Measurements from ENCODE around the gene LIX1. TPM values are rescaled to one million over a fixed set of nuclear protein-coding genes. Genes with fewer than 3 reads are reported as not detected.

LIX1 gene
- total RNA-seq, 1 donor from 2014 or later = not detected

- DNase-seq = no peak
- no peaks in the 10 kb centered on the region for H3K9me3 Mint-ChIP-seq
- intact Hi-C loops (cut with micrococcal nuclease) = loop anchor here (5.0 kb wide), 1 partner anchor 60 kb away; no protein-coding TSS in a partner anchor
- H3K4me3 Mint-ChIP-seq = no peak overlapping the region
- H3K27me3 Mint-ChIP-seq = no peaks in the 10 kb centered on the region
- no peaks in the 10 kb centered on the region for H3K36me3 Mint-ChIP-seq (ENCODE audit: low read depth)
- H3K27ac Mint-ChIP-seq = no peak overlapping the region
- ChIA-PET POLR2A (no interaction called here), CTCF (no interaction called here)
- TF ChIP-seq, protein P1, sequence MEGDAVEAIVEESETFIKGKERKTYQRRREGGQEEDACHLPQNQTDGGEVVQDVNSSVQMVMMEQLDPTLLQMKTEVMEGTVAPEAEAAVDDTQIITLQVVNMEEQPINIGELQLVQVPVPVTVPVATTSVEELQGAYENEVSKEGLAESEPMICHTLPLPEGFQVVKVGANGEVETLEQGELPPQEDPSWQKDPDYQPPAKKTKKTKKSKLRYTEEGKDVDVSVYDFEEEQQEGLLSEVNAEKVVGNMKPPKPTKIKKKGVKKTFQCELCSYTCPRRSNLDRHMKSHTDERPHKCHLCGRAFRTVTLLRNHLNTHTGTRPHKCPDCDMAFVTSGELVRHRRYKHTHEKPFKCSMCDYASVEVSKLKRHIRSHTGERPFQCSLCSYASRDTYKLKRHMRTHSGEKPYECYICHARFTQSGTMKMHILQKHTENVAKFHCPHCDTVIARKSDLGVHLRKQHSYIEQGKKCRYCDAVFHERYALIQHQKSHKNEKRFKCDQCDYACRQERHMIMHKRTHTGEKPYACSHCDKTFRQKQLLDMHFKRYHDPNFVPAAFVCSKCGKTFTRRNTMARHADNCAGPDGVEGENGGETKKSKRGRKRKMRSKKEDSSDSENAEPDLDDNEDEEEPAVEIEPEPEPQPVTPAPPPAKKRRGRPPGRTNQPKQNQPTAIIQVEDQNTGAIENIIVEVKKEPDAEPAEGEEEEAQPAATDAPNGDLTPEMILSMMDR (IDR thresholded peaks at IDR 0.05) = no peak
- H3K4me1 Mint-ChIP-seq = peaks cover 7% of the 10 kb centered on the region
- no peak for ATAC-seq (ENCODE audit: low read depth)
These were observed 45.6 kb downstream of the LIX1 start for GRCh38 chr5:97096846-97097245.

DNA sequence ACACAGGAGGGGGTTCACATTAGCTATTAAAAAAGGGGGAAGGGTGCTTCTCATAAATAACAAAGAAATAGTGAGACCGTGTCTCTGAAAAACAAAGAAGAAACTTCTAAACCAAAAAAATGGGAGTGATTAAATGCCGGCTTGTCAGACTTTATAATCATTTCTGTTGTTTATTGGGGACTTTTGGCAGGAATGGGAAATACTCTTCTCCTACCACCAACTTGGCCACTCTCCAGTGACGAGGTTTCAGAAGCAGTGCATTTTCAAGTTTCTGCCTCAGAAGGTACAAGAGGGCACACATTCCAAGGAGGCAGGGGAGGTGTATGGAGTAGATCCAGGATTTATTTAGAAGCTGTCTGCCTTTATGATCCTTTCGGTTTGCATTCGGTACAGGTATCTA is 46.2 kb downstream of the LIX1 start:
- Mint-ChIP-seq H3K27me3 (no peaks in the 10 kb centered on the region), H3K4me1 (peaks cover 7% of the 10 kb centered on the region), H3K9me3 (no peaks in the 10 kb centered on the region), H3K27ac (no peak overlapping the region), H3K4me3 (no peak overlapping the region), H3K36me3 (ENCODE audit: low read depth) (no peaks in the 10 kb centered on the region)
- TF ChIP-seq, protein P1 (IDR thresholded peaks at IDR 0.05) = no peak
- ChIA-PET POLR2A (no interaction called here), CTCF (no interaction called here)
- intact Hi-C loops (cut with micrococcal nuclease) = loop anchor here (5.0 kb wide), 1 partner anchor 59 kb away; no protein-coding TSS in a partner anchor
- ATAC-seq (ENCODE audit: low read depth) (no peak), DNase-seq (no peak)

GRCh38 chr5:97095318-97095732 is 47.1 kb downstream of the LIX1 start:
- TF ChIP-seq, protein P1 (IDR thresholded peaks at IDR 0.05) = no peak
- ATAC-seq (ENCODE audit: low read depth) (no peak), DNase-seq (no peak)
- Mint-ChIP-seq H3K9me3 (no peaks in the 10 kb centered on the region), H3K4me3 (no peak overlapping the region), H3K4me1 (peaks cover 7% of the 10 kb centered on the region), H3K36me3 (ENCODE audit: low read depth) (no peaks in the 10 kb centered on the region), H3K27me3 (no peaks in the 10 kb centered on the region), H3K27ac (no peak overlapping the region)
- intact Hi-C loops (cut with micrococcal nuclease) = loop anchor here (5.0 kb wide), 1 partner anchor 58 kb away; no protein-coding TSS in a partner anchor
- CTCF ChIA-PET = no interaction called here
- POLR2A ChIA-PET = interaction anchor here (0.6 kb wide), 1 partner anchor 50 kb away, joined by 6 read pairs; no protein-coding TSS in a partner anchor

- no peak overlapping the region for H3K4me3 Mint-ChIP-seq
- POLR2A ChIA-PET = no interaction called here
- CTCF ChIA-PET = no interaction called here
- ATAC-seq (ENCODE audit: low read depth) (peak; percentile 54), DNase-seq (no peak)
- H3K4me1 Mint-ChIP-seq = peaks cover 7% of the 10 kb centered on the region
- H3K9me3 Mint-ChIP-seq = no peaks in the 10 kb centered on the region
- H3K36me3 Mint-ChIP-seq (ENCODE audit: low read depth) = no peaks in the 10 kb centered on the region
- TF ChIP-seq, protein P1 (IDR thresholded peaks at IDR 0.05) = no peak
- H3K27ac Mint-ChIP-seq = no peak overlapping the region
- intact Hi-C loops (cut with micrococcal nuclease) = loop anchor here (5.0 kb wide), 1 partner anchor 57 kb away; no protein-coding TSS in a partner anchor
- H3K27me3 Mint-ChIP-seq = no peaks in the 10 kb centered on the region
These were observed 47.7 kb downstream of the LIX1 start for GRCh38 chr5:97094579-97095317.

- no peak for ATAC-seq (ENCODE audit: low read depth)
- Mint-ChIP-seq H3K4me3 (no peak overlapping the region), H3K27me3 (no peaks in the 10 kb centered on the region), H3K9me3 (no peaks in the 10 kb centered on the region), H3K36me3 (ENCODE audit: low read depth) (no peaks in the 10 kb centered on the region), H3K27ac (no peak overlapping the region), H3K4me1 (peaks cover 7% of the 10 kb centered on the region)
- TF ChIP-seq, protein P1 (IDR thresholded peaks at IDR 0.05) = no peak
- CTCF ChIA-PET = no interaction called here
- intact Hi-C loops (cut with micrococcal nuclease) = no loop called here
- POLR2A ChIA-PET = interaction anchor here (0.7 kb wide), 1 partner anchor 47 kb away, joined by 8 read pairs; no protein-coding TSS in a partner anchor
- DNase-seq = no peak
These were observed 49.2 kb downstream of the LIX1 start for GRCh38 chr5:97093193-97093592.
